BJ (cell line): ENCODE results near the gene SNRNP70. TPM values are rescaled to one million over a fixed set of nuclear protein-coding genes. Genes with fewer than 3 reads are reported as not detected.
A peak's percentile ranks its signal among the peaks of the same experiment; 100 is the strongest.

Experiments
- CTCF ChIA-PET: fragments of 350-600 bp; formaldehyde crosslinking; extraction: SDS; loops from one replicate; lab custom pipeline; 2021; ENCODE audit warnings: antibody characterized with exemption, inconsistent platforms; lab: Yijun Ruan, JAX
- POLR2A ChIA-PET: fragments of 300-600 bp; sonication (Branson Sonifier 250); formaldehyde crosslinking; extraction: SDS; loops from one replicate; lab custom pipeline; 2021; ENCODE audit warnings: antibody characterized with exemption; lab: Charles Lee
- DNase-seq: peaks from one replicate; pipeline ENCODE4 v3.0.0-alpha.2; 2011; ENCODE audit warnings: low read depth
- H3K27me3 ChIP-seq: 2 replicates; pipeline ENCODE4 v1.6.0; 2011; ENCODE audit warnings: low read length; ENCODE audit not compliant: control insufficient read depth, insufficient read depth
- H3K36me3 ChIP-seq: 2 replicates; pipeline ENCODE4 v1.5.1; 2011; ENCODE audit warnings: low read length; ENCODE audit not compliant: control insufficient read depth, insufficient read depth
- H3K4me3 ChIP-seq: 2 replicates; pipeline ENCODE4 v1.5.1; 2011; ENCODE audit warnings: low read depth, mild to moderate bottlenecking, control low read depth, low read length
- polyA plus RNA-seq: library from polyadenylated mRNA; depleted of rRNA; stranded (reverse); fragments of >200 nt; gene quantifications from 2 replicates; pipeline ENCODE4 v1.2.3, GENCODE V29; 2011
- TF ChIP-seq, protein P1 (sequence below): IDR thresholded peaks from 2 replicates; pipeline ENCODE4 v1.5.1; 2011; ENCODE audit warnings: low read depth, mild to moderate bottlenecking, control low read depth, inconsistent platforms, low read length, moderate library complexity; ENCODE audit not compliant: insufficient read depth

SNRNP70 gene
- polyA plus RNA-seq, 1 experiment = 268 TPM

DNA sequence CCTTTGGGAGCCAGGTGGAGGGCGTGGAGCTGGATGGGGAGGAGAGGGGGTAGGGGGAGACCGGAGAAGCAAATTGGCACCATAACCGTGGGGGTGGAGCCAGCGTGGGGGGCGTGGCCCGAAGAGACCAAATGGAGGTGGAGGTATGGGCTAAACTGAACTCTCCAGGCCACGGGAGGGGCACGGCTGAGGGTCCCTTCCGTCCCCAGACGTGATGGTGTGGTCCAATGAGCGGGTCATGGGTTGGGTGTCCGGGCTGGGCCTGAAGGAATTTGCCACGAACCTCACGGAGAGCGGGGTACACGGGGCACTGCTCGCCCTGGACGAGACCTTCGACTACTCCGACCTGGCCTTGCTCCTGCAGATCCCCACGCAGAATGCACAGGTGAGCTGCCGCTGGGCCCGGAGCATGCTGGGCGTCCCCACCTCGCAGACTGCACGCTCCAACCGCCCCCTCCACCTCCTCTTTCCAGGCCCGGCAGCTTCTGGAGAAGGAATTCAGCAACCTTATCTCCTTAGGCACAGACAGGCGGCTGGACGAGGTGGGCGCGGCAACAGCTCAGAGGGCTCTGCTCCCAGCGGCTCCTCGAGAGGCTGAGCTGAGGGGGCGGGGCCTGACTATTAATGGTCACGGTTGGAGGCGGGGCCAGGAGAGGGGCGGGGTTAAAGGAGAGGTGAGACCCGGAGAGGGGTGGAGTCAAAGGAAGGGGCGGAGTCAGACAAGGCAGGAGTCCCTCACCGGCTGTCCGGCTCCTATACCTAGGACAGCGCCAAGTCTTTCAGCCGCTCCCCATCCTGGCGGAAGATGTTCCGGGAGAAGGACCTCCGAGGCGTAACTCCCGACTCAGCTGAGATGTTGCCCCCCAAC is 63.8 kb downstream of the SNRNP70 start:
- peak overlapping the region; percentile 68 for H3K4me3 ChIP-seq
- DNase-seq = peak; percentile 45
- H3K36me3 ChIP-seq = no peaks in the 10 kb centered on the region
- ChIA-PET POLR2A (interaction anchor here (0.5 to 0.6 kb wide), 2 partner anchors 10 to 84 kb away, joined by 3 to 9 read pairs; partner anchors contain the start of gene NTF4), CTCF (interaction anchor here (1.0 to 4.8 kb wide), 3 partner anchors 14 to 51 kb away, joined by 3 to 33 read pairs (median 7); partner anchors contain the start of gene LIN7B)
- TF ChIP-seq, protein P1, sequence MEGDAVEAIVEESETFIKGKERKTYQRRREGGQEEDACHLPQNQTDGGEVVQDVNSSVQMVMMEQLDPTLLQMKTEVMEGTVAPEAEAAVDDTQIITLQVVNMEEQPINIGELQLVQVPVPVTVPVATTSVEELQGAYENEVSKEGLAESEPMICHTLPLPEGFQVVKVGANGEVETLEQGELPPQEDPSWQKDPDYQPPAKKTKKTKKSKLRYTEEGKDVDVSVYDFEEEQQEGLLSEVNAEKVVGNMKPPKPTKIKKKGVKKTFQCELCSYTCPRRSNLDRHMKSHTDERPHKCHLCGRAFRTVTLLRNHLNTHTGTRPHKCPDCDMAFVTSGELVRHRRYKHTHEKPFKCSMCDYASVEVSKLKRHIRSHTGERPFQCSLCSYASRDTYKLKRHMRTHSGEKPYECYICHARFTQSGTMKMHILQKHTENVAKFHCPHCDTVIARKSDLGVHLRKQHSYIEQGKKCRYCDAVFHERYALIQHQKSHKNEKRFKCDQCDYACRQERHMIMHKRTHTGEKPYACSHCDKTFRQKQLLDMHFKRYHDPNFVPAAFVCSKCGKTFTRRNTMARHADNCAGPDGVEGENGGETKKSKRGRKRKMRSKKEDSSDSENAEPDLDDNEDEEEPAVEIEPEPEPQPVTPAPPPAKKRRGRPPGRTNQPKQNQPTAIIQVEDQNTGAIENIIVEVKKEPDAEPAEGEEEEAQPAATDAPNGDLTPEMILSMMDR = no peak
- H3K27me3 ChIP-seq = no peaks in the 10 kb centered on the region; the same call in 1 of the 2 replicates

DNA sequence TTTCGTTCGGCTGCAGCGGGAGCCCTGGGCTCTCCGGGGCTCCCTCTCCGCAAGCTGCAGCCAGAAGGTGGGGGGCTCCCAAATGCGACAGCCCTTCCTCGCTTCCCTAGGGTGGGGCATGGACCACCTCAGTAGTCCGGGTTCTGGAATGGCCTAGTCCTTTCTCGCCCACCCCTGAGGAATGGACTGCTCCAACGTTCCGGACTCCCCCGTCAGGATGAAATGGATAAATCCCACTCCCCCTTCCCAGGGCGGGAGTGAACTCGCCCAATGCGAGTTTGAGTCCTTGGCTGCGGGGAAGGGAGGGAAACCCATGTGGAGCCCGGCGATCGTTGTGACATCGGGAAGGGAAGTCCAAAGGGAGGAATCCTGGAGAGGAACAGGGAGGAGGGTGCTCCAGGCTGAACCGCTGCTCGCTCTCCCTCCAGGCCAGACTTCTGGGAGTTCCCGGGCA is 64.4 kb downstream of the SNRNP70 start:
- Histone ChIP-seq H3K4me3 (peak overlapping the region; percentile 68), H3K27me3 (peaks cover 1% of the 10 kb centered on the region; the same call in 1 of the 2 replicates), H3K36me3 (no peaks in the 10 kb centered on the region)
- CTCF ChIA-PET = interaction anchor here (1.0 to 4.8 kb wide), 5 partner anchors 36 to 52 kb away, joined by 3 to 33 read pairs (median 5); partner anchors contain the start of gene LIN7B
- TF ChIP-seq, protein P1 = no peak
- POLR2A ChIA-PET = interaction anchor here (0.5 to 0.6 kb wide), 2 partner anchors 11 to 85 kb away, joined by 3 to 9 read pairs; partner anchors contain the start of gene NTF4
- no peak for DNase-seq

DNA sequence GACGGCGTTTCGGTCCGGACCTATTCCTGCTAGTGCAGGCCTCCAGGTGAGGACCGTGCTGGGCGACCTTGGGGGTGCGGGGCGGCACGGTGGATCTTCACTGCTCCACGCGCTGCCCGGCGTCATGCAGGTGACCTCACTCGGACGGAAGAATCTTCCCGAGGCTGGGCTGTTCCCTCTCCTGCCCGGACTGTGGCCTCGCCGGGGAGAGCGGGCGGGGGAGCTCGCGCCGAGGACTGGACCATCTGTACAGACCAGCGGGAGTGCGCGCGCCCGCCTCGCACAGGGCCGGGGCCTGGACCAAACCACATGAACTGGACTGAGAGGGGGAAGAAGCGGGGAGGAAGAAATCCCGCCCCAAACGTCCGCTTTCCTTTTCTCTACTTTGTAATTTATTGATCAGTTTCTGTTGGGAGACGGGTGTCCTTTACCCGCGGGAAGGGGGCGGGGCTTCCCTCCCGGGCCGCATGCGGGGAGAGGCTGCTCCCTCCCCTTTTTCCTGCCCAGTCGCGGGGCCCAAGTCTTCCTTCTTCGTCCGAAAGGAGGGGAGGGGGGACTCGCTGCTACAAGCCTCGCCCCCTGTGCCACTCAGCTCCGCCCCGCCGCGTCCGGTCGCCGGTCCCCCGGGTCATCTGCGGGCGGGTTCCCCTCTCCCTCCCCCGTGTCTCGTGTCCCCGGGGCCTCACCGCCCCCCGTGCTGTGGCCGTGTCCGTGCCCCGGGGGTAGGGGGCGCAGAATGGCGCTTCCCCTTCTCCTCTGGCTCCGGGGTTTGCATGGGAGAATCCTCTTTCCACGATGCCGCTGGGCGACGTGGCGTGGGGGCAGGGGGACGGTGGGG is 65.1 kb downstream of the SNRNP70 start:
- H3K4me3 ChIP-seq = peak overlapping the region; percentile 68
- CTCF ChIA-PET = interaction anchor here (1.1 to 2.8 kb wide), 7 partner anchors 15 to 58 kb away, joined by 3 to 11 read pairs (median 4); partner anchors contain the start of gene LIN7B
- H3K36me3 ChIP-seq = no peaks in the 10 kb centered on the region
- TF ChIP-seq, protein P1 = no peak
- POLR2A ChIA-PET = interaction anchor here (0.6 to 0.7 kb wide), 3 partner anchors 10 to 24 kb away, joined by 3 to 8 read pairs (median 5); no protein-coding TSS in a partner anchor
- no peak for DNase-seq
- H3K27me3 ChIP-seq = peaks cover 2% of the 10 kb centered on the region; the same call in 1 of the 2 replicates

DNA sequence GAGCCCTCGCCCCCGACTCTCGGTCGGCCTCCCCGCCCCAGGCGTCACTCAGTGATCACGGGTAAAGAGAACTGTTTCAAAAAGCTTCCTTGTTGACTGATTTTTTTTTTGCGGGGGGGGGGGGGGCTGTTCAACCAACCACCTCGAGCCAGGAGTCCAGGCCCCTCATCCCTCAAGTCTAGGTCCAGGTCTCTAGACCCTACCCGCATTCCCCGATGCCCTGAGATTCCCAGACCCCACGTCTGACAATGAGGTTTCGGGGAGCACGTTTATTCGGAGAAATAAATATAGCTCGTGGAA is 65.6 kb downstream of the SNRNP70 start:
- DNase-seq = no peak
- POLR2A ChIA-PET = interaction anchor here (0.7 kb wide), 1 partner anchor 24 kb away, joined by 5 read pairs; no protein-coding TSS in a partner anchor
- CTCF ChIA-PET = interaction anchor here (1.1 to 2.8 kb wide), 7 partner anchors 15 to 57 kb away, joined by 3 to 11 read pairs (median 4); partner anchors contain the start of gene LIN7B
- H3K4me3 ChIP-seq = peak overlapping the region; percentile 68
- TF ChIP-seq, protein P1 = no peak
- H3K27me3 ChIP-seq = peaks cover 2% of the 10 kb centered on the region; the same call in 1 of the 2 replicates
- H3K36me3 ChIP-seq = no peaks in the 10 kb centered on the region
